Measurements from ENCODE around the gene RB1.

RB1 gene

DNA sequence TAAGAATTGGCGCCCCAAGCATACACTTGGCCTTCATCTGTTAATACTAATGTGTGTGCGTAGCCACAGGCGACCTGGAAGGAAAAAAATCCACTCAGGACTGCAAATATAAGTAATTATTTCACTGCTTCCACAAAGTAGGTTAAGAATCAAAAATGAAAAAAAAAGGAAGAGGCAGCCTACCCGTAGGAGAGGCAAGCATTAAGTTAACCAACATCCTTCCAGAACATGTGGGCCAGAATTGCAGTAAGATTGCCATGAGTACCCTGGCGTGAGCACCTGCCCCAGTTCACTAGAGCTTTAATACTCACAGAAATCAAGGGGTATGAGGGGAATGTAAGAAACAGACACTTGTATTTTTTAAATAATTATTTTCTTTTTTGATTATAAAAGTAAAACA lies 207.1 kb downstream of the RB1 start:
- Histone ChIP-seq H3K27me3 (ENCODE audit: low read depth, low read length) (no peaks in the 10 kb centered on the region), H3K4me3 (ENCODE audit: low read length) (no peak overlapping the region), H4K20me1 (ENCODE audit: insufficient read depth, low read length) (no peaks in the 10 kb centered on the region), H2AFZ (ENCODE audit: low read depth, low read length) (no peak overlapping the region), H3K9me3 (ENCODE audit: insufficient read depth, low read length) (no peaks in the 10 kb centered on the region), H3K79me2 (ENCODE audit: low read length) (no peaks in the 10 kb centered on the region), H3K27ac (ENCODE audit: low read length) (no peak overlapping the region), H3K36me3 (replicated peaks; ENCODE audit: low read depth, low read length) (peaks cover 53% of the 10 kb centered on the region), H3K9ac (ENCODE audit: low read length) (no peak overlapping the region), H3K4me1 (ENCODE audit: low read length) (peaks cover 33% of the 10 kb centered on the region), H3K4me2 (ENCODE audit: low read length) (no peak overlapping the region)
- TF ChIP-seq, protein P1, sequence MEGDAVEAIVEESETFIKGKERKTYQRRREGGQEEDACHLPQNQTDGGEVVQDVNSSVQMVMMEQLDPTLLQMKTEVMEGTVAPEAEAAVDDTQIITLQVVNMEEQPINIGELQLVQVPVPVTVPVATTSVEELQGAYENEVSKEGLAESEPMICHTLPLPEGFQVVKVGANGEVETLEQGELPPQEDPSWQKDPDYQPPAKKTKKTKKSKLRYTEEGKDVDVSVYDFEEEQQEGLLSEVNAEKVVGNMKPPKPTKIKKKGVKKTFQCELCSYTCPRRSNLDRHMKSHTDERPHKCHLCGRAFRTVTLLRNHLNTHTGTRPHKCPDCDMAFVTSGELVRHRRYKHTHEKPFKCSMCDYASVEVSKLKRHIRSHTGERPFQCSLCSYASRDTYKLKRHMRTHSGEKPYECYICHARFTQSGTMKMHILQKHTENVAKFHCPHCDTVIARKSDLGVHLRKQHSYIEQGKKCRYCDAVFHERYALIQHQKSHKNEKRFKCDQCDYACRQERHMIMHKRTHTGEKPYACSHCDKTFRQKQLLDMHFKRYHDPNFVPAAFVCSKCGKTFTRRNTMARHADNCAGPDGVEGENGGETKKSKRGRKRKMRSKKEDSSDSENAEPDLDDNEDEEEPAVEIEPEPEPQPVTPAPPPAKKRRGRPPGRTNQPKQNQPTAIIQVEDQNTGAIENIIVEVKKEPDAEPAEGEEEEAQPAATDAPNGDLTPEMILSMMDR (IDR thresholded peaks at IDR 0.05; ENCODE audit: low read depth, low read length) = no peak
- TF ChIP-seq EZH2phosphoT487 (IDR thresholded peaks at IDR 0.05; ENCODE audit: low read depth) = no peak

DNA sequence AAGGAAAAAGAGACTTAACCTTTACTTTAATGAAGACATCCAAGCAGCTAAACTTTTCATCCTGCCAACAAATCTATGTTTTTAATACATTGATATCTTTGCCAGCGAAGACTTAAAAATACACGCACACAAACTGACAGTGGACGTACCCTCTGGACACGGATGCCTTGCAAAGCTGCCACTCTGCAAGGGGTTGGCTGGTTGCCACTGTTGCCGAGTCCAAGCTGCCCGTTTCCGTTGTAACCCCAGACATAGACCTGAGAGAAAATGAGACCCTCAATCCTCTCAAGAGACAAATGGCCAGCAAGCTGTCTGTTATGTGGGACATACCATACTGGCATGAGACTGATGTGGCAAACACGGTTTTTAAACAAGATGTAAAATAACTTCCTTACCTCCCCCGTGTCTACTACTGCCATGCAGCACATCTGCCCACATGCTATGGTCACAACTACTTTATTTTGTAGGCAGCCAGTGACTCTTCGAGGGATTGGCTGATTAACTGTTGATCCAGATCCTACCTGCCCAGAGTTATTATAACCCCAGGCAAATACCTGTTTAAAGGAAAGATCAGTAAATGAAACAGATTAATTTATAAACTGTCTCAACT lies 208.2 kb downstream of the RB1 start:
- Histone ChIP-seq H2AFZ (ENCODE audit: low read depth, low read length) (no peak overlapping the region), H3K27me3 (ENCODE audit: low read depth, low read length) (no peaks in the 10 kb centered on the region), H3K9ac (ENCODE audit: low read length) (no peak overlapping the region), H3K4me2 (ENCODE audit: low read length) (no peak overlapping the region), H3K4me3 (ENCODE audit: low read length) (no peak overlapping the region), H3K79me2 (ENCODE audit: low read length) (no peaks in the 10 kb centered on the region), H4K20me1 (ENCODE audit: insufficient read depth, low read length) (no peaks in the 10 kb centered on the region), H3K36me3 (replicated peaks; ENCODE audit: low read depth, low read length) (peaks cover 57% of the 10 kb centered on the region), H3K9me3 (ENCODE audit: insufficient read depth, low read length) (no peaks in the 10 kb centered on the region), H3K27ac (ENCODE audit: low read length) (no peak overlapping the region), H3K4me1 (ENCODE audit: low read length) (peaks cover 23% of the 10 kb centered on the region)
- TF ChIP-seq EZH2phosphoT487 (IDR thresholded peaks at IDR 0.05; ENCODE audit: low read depth) = no peak
- TF ChIP-seq, protein P1 (IDR thresholded peaks at IDR 0.05; ENCODE audit: low read depth, low read length) = no peak

DNA sequence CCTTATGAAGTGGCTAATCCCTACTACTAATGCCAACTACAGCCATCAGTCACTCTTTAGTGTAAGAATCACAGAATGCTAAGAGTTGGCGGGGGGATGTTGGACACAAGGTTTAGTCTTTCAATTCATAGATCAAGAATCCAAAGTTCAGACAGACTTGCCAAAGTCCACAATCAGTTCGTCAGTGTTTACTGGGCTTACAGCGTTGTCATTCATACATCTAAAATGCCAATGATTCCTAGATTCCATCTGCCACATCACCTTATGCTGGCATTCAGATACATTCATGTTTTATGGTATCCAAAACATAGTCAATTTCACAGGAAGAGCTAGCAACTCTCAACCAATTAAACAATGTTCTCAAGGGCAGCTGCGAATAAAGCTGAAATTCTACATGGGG lies 211.2 kb downstream of the RB1 start:
- Histone ChIP-seq H3K27me3 (ENCODE audit: low read depth, low read length) (no peaks in the 10 kb centered on the region), H3K36me3 (replicated peaks; ENCODE audit: low read depth, low read length) (peaks cover 61% of the 10 kb centered on the region), H3K9me3 (ENCODE audit: insufficient read depth, low read length) (no peaks in the 10 kb centered on the region), H3K4me3 (ENCODE audit: low read length) (no peak overlapping the region), H3K4me2 (ENCODE audit: low read length) (no peak overlapping the region), H3K4me1 (ENCODE audit: low read length) (peaks cover 7% of the 10 kb centered on the region), H2AFZ (ENCODE audit: low read depth, low read length) (no peak overlapping the region), H3K9ac (ENCODE audit: low read length) (no peak overlapping the region), H4K20me1 (ENCODE audit: insufficient read depth, low read length) (no peaks in the 10 kb centered on the region), H3K27ac (ENCODE audit: low read length) (no peak overlapping the region), H3K79me2 (ENCODE audit: low read length) (no peaks in the 10 kb centered on the region)
- no peak for TF ChIP-seq EZH2phosphoT487 (IDR thresholded peaks at IDR 0.05; ENCODE audit: low read depth)
- TF ChIP-seq, protein P1 (IDR thresholded peaks at IDR 0.05; ENCODE audit: low read depth, low read length) = no peak

DNA sequence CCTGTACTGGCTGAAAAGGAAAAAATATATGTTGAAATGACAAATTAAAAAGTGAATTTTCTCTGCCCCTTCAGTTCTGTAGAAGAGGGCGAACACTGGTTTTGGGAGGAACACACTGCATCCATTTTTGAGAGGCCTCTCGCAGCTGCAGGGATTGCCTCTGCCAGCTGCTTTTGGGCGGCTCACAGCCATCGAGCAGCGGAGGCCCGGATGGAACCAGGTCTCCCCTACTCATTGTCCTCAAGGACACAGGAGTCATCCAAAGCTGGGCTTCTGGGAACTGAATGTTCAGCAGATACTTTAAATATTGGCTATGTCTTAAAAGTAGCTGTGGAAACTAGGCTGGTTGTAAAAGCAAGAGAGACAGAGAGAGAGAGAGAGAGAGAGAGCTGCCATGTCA lies 212.2 kb downstream of the RB1 start:
- Histone ChIP-seq H3K79me2 (ENCODE audit: low read length) (no peaks in the 10 kb centered on the region), H3K4me2 (ENCODE audit: low read length) (no peak overlapping the region), H3K27me3 (ENCODE audit: low read depth, low read length) (no peaks in the 10 kb centered on the region), H3K27ac (ENCODE audit: low read length) (no peak overlapping the region), H3K4me1 (ENCODE audit: low read length) (no peaks in the 10 kb centered on the region; the same call in 1 of the 2 replicates), H3K9ac (ENCODE audit: low read length) (no peak overlapping the region), H3K36me3 (replicated peaks; ENCODE audit: low read depth, low read length) (peaks cover 65% of the 10 kb centered on the region), H3K4me3 (ENCODE audit: low read length) (no peak overlapping the region), H3K9me3 (ENCODE audit: insufficient read depth, low read length) (no peaks in the 10 kb centered on the region), H2AFZ (ENCODE audit: low read depth, low read length) (no peak overlapping the region), H4K20me1 (ENCODE audit: insufficient read depth, low read length) (no peaks in the 10 kb centered on the region)
- no peak for TF ChIP-seq EZH2phosphoT487 (IDR thresholded peaks at IDR 0.05; ENCODE audit: low read depth)
- TF ChIP-seq, protein P1 (IDR thresholded peaks at IDR 0.05; ENCODE audit: low read depth, low read length) = no peak
